Peyer's patch (tissue), 4 donors: ENCODE data around the gene D2HGDH.

ENCODE experiments used
- CTCF ChIP-seq, 6 experiments: fragments of 450-650 bp in 4 of 6; fragments of 200-600 bp in 2 of 6; sonication (generic) in 1 of 6; IDR thresholded peaks; one replicate each; pipeline ENCODE4 v1.5.1; 2017 to 2019; ENCODE audit warnings: antibody characterized with exemption in 6 of 6, mild to moderate bottlenecking in 3 of 6, moderate library complexity in 1 of 6
- POLR2A ChIP-seq, 2 donors: fragments of 450-650 bp; IDR thresholded peaks; one replicate each; pipeline ENCODE4 v1.5.1; 2017; ENCODE audit warnings: antibody characterized with exemption in 2 of 2, mild to moderate bottlenecking in 2 of 2, moderate library complexity in 2 of 2

- TF ChIP-seq CTCF (IDR thresholded peaks at IDR 0.05) (no peak), POLR2A (IDR thresholded peaks at IDR 0.05) (no peak)
Observed at GRCh38 chr2:241808051-241808720, 73.8 kb downstream of the D2HGDH start.
